Heart left ventricle (tissue), 13 donors: Measurements from ENCODE around the gene PTPN11.

Source experiments
- POLR2A ChIP-seq, 2 donors: fragments of 450-650 bp; IDR thresholded peaks; one replicate each; pipeline ENCODE4 v1.6.1; 2017; ENCODE audit warnings: antibody characterized with exemption in 2 of 2, mild to moderate bottlenecking in 2 of 2, moderate library complexity in 2 of 2
- TF ChIP-seq, protein P1 (sequence below), 12 donors: fragments of 200-600 bp; sonication (generic) in 4 of 12; IDR thresholded peaks; one replicate each; pipeline versions ENCODE4 v1.5.0 to v1.8.0; 2018 to 2022; ENCODE audit warnings: antibody characterized with exemption in 12 of 12, mild to moderate bottlenecking in 5 of 12
- donor health status: ischemic (EF 13 %, LVEDD 7.1; RV severe dilation, severe dysfunction).
- donor health status: DM: no; HTN: yes; CAD: no.
- donor health status: DM: no; HTN: no; CAD: no.
- donor health status: ischemic (EF 25% LVEDD 6.9; RV normal size, moderate dysfunction).
- donor health status: ischemic (EF 25% LVEDD 5.7; RV mildly dilated, moderate dysfunction).
- donor health status: ischemic (EF 35%, LVEDD 5.7; RV mildly dilated, moderate dysfunction).
- donor health status: nonischemic (EF 11% LVEDD 7.7; RV severe dilation, severe dysfunction).
- donor health status: DM: yes; HTN: yes; CAD: no.
- donor health status: PGD.
- donor health status: ischemic (EF 29% LVEDD 5.4; RV normal size, mild dysfunction).
- donor health status: nonischemic (EF 23%, LVEDD 6.1; RV moderate dilation, normal function).

DNA sequence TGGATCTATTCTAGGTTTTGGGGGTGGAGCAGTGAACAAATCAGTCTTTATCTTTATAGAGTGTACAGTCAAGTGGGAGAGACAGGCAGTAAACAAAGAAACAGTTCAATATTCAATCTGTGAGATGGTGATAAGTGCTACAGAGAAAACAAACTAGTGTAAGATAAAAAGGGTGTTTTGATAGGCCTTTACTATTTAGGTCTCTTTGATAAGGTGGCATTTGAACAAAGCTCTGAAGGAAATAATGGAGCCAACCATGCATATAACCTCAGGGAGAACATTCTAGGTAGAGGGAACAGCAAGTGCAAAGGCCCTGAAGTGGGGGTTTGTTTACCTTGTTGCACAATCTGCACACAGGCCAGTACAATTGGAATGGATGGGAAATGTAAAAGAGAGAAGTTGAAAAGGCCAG, 47.3 kb downstream of the PTPN11 start:
- TF ChIP-seq, protein P1, sequence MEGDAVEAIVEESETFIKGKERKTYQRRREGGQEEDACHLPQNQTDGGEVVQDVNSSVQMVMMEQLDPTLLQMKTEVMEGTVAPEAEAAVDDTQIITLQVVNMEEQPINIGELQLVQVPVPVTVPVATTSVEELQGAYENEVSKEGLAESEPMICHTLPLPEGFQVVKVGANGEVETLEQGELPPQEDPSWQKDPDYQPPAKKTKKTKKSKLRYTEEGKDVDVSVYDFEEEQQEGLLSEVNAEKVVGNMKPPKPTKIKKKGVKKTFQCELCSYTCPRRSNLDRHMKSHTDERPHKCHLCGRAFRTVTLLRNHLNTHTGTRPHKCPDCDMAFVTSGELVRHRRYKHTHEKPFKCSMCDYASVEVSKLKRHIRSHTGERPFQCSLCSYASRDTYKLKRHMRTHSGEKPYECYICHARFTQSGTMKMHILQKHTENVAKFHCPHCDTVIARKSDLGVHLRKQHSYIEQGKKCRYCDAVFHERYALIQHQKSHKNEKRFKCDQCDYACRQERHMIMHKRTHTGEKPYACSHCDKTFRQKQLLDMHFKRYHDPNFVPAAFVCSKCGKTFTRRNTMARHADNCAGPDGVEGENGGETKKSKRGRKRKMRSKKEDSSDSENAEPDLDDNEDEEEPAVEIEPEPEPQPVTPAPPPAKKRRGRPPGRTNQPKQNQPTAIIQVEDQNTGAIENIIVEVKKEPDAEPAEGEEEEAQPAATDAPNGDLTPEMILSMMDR (IDR thresholded peaks at IDR 0.05) = no peak
- no peak for TF ChIP-seq POLR2A (IDR thresholded peaks at IDR 0.05)
